A673 (cell line): ENCODE measurements around the gene ISYNA1.

Experiments
- EZH2 ChIP-seq: fragments of 200-600 bp; sonication (generic); IDR thresholded peaks from 2 replicates; pipeline ENCODE4 v1.6.1; 2017; ENCODE audit warnings: borderline replicate concordance, low read depth, mild to moderate bottlenecking, mixed read lengths, antibody characterized with exemption, low read length; ENCODE audit not compliant: poor library complexity, severe bottlenecking
- TF ChIP-seq, protein P1 (sequence below): fragments of 300-800, 200-600 bp; sonication (generic); conservative IDR thresholded peaks from 2 replicates; pipeline ENCODE4 v1.5.1; 2017; ENCODE audit warnings: low read depth, mild to moderate bottlenecking, antibody characterized with exemption, low read length, moderate library complexity, mixed read lengths

DNA sequence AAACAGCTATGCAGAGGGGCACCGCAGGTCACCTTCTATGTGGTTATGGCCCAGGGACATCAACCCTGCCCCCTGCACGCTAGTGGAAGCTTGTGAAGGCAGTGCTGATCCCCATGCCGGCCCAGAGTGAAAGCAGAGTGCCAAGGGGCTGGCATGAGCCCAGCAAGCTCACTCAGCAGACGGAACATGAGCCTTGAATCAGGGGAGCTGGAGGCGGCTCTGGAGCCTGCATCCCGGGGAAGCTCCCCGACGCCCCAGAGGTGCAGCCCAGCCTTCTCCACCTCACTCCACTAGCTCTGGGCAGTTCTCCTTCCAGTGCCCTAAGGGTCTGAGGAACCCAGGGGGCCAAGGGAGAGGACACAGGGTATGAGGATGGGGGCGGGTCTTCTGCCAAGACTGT lies 19.0 kb upstream of the ISYNA1 start:
- TF ChIP-seq, protein P1, sequence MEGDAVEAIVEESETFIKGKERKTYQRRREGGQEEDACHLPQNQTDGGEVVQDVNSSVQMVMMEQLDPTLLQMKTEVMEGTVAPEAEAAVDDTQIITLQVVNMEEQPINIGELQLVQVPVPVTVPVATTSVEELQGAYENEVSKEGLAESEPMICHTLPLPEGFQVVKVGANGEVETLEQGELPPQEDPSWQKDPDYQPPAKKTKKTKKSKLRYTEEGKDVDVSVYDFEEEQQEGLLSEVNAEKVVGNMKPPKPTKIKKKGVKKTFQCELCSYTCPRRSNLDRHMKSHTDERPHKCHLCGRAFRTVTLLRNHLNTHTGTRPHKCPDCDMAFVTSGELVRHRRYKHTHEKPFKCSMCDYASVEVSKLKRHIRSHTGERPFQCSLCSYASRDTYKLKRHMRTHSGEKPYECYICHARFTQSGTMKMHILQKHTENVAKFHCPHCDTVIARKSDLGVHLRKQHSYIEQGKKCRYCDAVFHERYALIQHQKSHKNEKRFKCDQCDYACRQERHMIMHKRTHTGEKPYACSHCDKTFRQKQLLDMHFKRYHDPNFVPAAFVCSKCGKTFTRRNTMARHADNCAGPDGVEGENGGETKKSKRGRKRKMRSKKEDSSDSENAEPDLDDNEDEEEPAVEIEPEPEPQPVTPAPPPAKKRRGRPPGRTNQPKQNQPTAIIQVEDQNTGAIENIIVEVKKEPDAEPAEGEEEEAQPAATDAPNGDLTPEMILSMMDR, result no peak
- no peak for TF ChIP-seq EZH2
